HG03442 (cell line): ENCODE data around the gene ATP2B3.
A peak's percentile ranks its signal among the peaks of the same experiment; 100 is the strongest.

Experiments
- ATAC-seq: cut with Tn5 transposase; IDR thresholded peaks from one replicate; pipeline ENCODE4 v1.9.1; 2021; ENCODE audit warnings: mild to moderate bottlenecking, moderate library complexity; ENCODE audit not compliant: unreplicated experiment

ATP2B3 gene

GRCh38 chrX:153517423-153517822 lies at the start of gene ATP2B3:
Gene ATP2B3, plus strand, starts transcription at chrX:153517642. Its CDS starts 18,606 bp downstream, at chrX:153536248.
- ATAC-seq = no peak

GRCh38 chrX:153468008-153468580 lies 49.3 kb upstream of the ATP2B3 start:
- no peak for ATAC-seq

- ATAC-seq = peak; percentile 35
These were observed 47.5 kb upstream of the ATP2B3 start for GRCh38 chrX:153469811-153470410.

DNA sequence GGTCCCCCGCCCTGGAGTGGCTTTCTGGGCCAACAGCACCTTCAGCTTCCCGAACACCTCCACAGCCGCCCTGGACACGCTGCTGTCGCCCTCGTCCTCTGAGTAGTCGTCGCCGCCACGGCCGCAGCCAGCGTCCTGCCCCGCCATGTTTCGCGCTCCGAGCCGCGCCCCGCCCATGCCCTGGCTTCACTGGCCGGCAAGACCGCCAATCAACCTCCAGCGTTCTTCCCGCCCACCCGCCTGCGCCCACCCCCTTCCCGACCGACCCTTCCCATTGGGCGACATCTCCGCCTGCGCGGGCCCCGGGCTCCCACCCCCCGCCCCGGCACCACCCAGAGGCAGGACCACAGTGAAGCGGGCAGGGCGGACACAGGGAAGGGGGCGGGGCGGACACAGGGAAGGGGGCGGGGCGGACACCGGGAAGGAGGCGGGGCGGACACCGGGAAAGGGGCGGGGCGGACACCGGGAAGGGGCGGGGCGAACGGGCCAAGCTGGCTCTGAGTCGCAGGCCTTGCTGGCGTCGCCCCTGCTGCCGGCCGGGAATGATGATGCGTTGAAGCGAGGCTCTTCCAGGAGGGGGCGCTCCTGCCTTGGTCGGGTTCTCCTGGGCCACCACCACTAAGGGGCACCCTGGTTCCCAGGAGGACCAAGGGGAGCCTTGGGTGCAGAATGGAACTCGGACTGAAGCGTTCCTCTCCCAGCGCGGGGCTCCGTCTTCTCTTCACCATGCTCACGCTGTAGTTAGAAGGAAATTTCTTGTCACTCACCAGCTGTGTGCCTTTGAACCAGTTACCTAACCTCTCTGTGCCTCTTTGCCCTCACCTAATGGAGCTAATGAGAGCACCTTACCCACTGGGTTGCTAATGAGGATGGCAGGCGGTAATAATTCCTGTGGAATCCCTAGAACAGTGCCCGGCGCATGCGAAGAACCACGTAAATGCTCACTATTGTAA lies 46.8 kb upstream of the ATP2B3 start, which contains the start of gene HAUS7:
Gene HAUS7 (minus strand): TSS at position 166 of the 953 bp plus-strand sequence. CDS start 19 bp downstream, at position 147.
- peak; percentile 77 for ATAC-seq

DNA sequence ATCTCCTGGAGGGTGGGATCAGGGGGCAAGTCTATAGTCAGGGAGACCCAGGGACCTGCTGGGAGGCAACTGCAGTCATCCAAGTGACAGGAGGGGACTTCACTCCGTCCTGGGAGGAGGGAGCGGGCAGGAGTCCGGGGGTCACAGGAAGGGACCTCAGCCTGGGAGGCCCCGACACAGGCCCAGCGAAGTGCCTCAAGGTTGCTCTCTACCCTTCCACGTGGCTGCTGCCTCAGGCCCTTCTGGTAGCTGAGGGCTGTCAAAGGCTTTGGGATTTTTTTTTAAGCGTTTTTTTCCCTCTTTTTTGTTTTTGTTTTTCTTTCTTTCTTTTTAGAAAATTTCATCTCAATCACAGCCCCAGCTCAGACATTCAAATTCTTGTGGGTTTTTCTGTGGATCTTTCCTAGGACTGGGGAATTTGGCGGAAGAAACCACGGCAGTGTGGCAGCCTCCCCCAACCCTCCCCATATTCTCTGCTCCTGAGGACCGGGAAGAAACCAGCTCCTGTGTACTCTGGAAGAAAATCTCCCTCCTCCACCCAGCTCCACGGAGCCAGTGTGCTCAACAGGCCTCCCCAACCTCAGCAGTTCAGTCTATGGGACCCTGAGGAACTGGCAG lies 45.7 kb upstream of the ATP2B3 start:
- no peak for ATAC-seq

- no peak for ATAC-seq
These were observed 44.3 kb upstream of the ATP2B3 start for GRCh38 chrX:153473126-153473525.

DNA sequence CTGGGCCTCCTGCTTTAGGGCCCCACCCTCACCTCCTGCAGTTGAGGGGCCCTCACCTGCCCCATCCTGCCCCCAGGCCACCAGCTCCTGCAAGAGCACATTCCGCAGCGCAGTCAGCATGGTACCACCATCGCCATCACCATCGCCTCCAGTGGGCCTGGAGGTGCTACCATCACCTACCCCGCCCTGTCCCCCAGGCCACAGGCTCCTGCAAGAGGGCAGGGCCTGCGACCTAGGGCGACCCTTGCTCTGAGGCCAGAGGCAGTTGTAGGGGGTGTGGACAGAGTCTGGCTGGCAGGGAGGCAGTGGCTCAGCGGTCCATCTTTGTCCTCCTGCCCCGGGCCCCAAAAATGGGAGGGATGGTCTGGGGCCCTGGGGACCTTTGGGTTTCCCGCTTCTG lies 43.2 kb upstream of the ATP2B3 start:
- ATAC-seq = no peak

GRCh38 chrX:153474718-153475117 lies 42.7 kb upstream of the ATP2B3 start:
- no peak for ATAC-seq

GRCh38 chrX:153475271-153475670 lies 42.2 kb upstream of the ATP2B3 start:
- no peak for ATAC-seq

DNA sequence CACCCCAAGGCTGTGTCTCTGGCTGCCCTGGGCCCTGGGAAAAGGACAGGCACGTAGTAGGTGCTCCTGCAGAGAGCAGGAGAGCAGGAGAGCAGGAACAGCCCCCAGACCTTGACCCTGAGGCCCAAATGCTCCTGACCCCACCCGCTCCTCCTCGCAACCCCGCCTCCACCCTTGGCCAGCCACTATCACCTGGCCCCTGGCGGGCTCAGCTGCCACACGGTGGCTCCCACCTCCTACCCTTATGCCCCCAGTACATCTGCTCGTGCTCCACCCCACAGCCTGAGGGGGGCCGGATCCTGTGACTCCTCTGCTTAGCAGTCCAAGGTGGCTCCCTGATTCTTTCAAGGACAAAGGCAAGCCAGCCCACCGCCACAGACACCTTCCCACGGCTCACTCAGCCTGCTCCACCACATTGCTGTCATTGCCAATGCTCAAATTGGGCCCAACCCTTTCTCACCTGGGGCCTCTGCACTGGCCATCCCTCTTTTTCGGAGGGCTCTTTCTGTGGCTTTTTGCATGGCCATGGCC lies 41.6 kb upstream of the ATP2B3 start:
- ATAC-seq = no peak

DNA sequence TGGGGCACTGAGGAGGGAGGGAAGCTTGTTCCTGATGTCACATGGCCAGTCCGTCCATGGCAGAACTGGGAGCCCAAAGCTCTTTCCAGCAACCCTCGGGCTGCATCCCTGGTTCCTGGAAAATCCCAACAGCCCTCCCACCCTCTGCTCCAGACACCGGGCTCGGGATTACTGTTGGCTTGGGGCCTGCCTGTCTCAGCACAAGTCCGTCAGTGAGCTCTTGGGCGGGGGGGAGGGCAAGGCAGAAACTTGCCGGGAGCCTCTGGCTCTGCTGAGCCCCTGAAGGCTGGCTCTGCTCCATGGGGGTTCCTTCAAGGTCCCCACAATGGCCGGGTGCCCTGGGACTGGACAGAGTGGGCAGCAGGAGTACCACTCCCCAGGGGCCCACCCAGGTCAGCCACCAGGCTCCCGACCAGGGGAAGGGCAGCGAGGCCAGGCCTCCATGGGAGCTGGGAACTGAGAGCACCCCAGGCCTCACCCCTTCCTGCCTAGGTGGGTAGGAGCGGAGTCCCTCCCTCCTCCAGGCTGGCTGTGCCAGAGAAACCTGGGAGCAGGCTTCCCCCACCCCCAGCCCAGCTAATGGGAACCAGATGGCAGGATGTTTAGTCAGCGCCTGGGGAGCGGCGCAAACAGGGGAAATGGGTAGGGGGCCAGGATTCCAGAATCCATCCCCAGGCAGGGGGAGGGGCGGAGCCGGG lies 40.6 kb upstream of the ATP2B3 start:
- no peak for ATAC-seq

GRCh38 chrX:153477364-153477857 lies 40.0 kb upstream of the ATP2B3 start:
- no peak for ATAC-seq

DNA sequence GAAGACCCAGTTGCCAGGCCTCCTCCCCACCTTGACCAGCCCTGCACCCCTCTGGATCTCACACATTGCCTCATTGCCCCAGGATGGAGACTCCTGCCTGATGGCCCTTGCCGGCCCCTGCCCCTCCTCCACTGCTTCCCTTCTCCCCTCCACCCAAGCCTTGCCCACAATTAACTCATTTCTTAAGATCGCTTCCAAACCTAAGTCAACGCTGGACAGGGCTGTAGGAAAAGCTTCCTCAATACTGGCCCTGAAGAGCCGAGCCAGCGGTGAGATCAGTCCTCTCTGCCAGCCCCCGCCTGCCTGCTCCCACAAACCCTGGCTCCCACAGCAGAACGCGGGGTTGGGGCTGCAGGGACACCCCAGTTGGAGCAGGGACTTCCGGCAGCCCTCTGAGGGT lies 39.5 kb upstream of the ATP2B3 start:
- no peak for ATAC-seq

GRCh38 chrX:153478746-153479145 lies 38.7 kb upstream of the ATP2B3 start:
- ATAC-seq = no peak

DNA sequence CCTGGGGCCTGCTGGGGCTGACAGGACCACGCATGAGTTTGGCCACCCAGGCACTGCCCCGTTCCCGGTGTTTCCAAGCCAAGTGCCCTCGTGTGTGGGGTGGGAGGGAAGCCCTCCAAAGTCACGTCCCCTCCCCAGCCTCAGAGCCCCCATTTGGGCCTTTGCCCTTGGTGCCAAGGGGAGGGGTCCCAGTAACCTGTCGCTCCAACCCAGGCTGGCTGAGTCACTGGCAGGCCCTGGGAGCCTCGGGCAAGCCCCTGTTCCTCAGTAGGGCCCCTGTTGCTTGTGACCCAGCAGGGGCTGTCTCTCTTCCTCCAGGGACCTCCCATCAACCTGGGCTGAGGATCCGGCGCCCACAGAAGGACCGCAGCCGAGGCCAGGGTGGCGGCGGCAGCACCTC lies 36.4 kb upstream of the ATP2B3 start:
- no peak for ATAC-seq

DNA sequence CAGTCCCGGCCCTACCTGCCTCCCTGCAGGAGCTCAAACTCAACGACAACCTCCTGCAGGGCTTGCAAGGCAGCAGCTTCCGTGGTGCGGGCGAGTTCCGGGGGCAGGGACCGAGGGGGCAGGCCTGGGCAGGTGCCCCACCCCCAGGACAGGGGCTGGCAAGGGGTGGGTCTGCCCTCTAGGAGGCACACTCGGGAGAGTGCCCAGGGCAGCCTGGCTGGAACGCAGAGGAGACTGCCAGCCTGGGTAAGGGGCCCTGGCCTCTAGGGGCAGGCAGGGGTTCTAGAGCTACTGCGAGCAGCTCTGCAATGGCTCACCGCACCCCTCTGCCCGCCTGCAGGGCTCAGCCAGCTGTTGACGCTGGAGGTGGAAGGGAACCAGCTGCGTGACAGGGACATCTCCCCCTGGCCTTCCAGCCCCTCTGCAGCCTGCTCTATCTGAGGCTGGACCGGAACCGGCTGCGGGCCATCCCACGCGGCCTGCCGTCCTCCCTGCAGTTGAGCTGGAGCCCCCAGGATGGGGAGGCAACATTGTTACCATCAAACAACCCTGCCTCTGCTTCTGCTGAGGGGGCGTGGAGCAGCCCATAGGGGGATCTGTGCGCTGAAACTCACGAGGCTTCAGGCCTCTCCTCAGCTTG lies 34.9 kb upstream of the ATP2B3 start:
- ATAC-seq = no peak

DNA sequence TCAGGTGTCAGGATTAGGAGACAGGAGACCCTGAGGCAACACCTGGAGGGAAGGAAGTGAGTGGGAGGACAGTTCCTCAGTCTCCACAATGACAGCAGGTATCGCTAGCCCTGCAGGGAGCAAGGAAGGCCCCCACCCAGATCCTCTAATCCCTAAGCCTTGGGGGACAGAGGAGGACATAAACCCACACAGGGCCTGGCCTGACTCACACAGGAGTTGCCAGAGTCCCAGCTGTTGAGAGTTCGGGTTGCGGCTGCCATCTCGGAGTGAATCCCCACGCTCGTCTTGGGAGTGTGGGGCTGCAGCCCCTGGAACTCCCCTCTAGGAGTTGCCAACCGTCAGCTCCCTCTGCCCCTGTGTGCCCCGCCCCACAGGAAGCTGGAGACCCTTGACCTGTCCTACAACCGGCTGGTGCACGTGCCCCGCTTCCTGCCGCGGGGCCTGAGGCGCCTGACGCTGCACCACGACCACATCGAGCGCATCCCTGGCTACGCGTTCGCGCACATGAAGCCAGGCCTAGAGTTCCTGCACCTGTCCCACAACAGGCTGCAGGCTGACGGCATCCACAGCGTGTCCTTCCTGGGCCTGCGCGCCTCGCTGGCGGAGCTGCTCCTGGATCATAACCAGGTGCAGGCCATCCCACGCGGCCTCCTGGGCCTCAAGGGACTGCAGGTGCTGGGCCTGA lies 31.9 kb upstream of the ATP2B3 start:
- ATAC-seq = no peak

GRCh38 chrX:153486171-153486570 lies 31.3 kb upstream of the ATP2B3 start:
- no peak for ATAC-seq

DNA sequence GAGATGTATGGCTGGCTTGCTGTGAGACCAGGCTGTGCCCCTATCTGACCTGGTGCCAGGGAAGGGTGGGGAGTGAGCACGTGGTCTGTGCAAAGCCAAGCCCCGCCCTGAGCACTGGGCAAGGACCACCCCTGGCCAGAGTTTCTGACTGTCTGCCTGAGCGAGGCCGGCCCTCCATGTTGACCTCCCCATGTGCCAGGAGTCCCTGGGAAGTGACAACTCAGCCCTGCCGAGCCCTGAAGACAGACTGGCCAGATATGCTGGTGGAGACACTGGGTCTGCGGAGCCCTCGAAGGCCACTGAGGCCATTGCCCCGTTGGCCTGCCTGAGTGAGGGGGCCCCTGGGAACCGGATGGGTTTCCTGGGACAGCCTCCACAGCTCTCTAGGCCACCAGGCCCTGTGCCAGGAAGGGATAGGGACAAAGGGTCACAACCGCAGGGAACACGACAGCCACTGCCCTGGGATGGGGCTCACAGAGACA lies 29.8 kb upstream of the ATP2B3 start:
- ATAC-seq = no peak
